Thoracic aorta (tissue), 2 donors: Measurements from ENCODE around the gene PXYLP1. TPM values are rescaled to one million over a fixed set of nuclear protein-coding genes. Genes with fewer than 3 reads are reported as not detected.

ENCODE experiments used
- ATAC-seq: fragments of 150-250 bp; one replicate; pipeline ENCODE4 v1.8.0; 2017; ENCODE audit warnings: low read depth; ENCODE audit not compliant: insufficient number of reproducible peaks, low FRiP score
- DNase-seq: peaks from one replicate; pipeline ENCODE4 v3.0.0-alpha.2; 2020; ENCODE audit warnings: low spot score
- H3K27ac ChIP-seq, 2 donors: fragments of 200-600 bp; sonication (generic); 1 replicate in 1 of 2; 2 replicates in 1 of 2; pipeline ENCODE4 v1.5.1; 2016; ENCODE audit warnings: mild to moderate bottlenecking in 2 of 2, moderate library complexity in 2 of 2
- H3K27me3 ChIP-seq: fragments of 200-600 bp; sonication (generic); replicated peaks from 2 replicates; pipeline ENCODE4 v1.6.0; 2016; ENCODE audit warnings: mild to moderate bottlenecking; ENCODE audit not compliant: insufficient read depth
- H3K36me3 ChIP-seq: fragments of 200-600 bp; sonication (generic); one replicate; pipeline ENCODE4 v1.5.1; 2016
- H3K4me1 ChIP-seq, 2 donors: fragments of 200-600 bp; sonication (generic); 1 replicate in 1 of 2; 2 replicates in 1 of 2; pipeline versions ENCODE4 v1.5.1 to v1.6.0; 2016; ENCODE audit warnings: low read depth in 2 of 2, mild to moderate bottlenecking in 1 of 2; ENCODE audit not compliant: control insufficient read depth in 1 of 2
- H3K4me3 ChIP-seq: fragments of 200-600 bp; sonication (generic); 2 replicates; pipeline ENCODE4 v1.5.1; 2016; ENCODE audit warnings: mild to moderate bottlenecking
- H3K9me3 ChIP-seq: fragments of 200-600 bp; sonication (generic); 2 replicates; pipeline ENCODE4 v1.5.1; 2016
- total RNA-seq, 2 donors: library from RNA; depleted of rRNA; stranded (reverse); fragments of >200 nt; gene quantifications; one replicate each; pipeline versions ENCODE4 v1.1.0 to v1.2.3, GENCODE V29; 2016
- TF ChIP-seq, protein P1 (sequence below): fragments of 200-600 bp; sonication (generic); IDR thresholded peaks from one replicate; pipeline ENCODE4 v1.5.1; 2019; ENCODE audit warnings: antibody characterized with exemption

Gene PXYLP1
- total RNA-seq, 2 donors from 2014 or later, result 15.2 to 23.2 TPM

DNA sequence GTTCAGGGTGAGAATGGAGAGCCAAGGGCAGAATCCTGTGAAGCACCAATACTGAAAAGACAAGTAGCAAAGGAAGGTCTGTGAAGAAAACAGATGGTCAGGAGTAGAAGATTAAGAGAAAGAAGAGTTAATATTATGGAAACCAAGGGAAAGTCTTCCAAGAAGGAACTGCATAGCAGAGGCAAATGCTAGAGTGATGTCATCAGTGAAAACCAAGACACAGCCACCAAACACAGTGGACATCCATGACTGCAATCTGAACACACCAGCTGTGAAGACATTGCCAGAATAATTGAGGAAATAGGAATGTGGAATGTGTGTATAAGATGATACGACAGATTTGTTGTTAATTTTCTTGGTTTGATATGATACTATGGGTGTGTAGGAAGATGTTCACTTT lies 109.9 kb downstream of the PXYLP1 start:
- Histone ChIP-seq H3K4me1 (no peaks in the 10 kb centered on the region), H3K4me3 (no peak overlapping the region), H3K27me3 (no peaks in the 10 kb centered on the region), H3K36me3 (no peaks in the 10 kb centered on the region), H3K9me3 (no peaks in the 10 kb centered on the region), H3K27ac (no peak overlapping the region)
- ATAC-seq (no peak), DNase-seq (no peak)
- TF ChIP-seq, protein P1, sequence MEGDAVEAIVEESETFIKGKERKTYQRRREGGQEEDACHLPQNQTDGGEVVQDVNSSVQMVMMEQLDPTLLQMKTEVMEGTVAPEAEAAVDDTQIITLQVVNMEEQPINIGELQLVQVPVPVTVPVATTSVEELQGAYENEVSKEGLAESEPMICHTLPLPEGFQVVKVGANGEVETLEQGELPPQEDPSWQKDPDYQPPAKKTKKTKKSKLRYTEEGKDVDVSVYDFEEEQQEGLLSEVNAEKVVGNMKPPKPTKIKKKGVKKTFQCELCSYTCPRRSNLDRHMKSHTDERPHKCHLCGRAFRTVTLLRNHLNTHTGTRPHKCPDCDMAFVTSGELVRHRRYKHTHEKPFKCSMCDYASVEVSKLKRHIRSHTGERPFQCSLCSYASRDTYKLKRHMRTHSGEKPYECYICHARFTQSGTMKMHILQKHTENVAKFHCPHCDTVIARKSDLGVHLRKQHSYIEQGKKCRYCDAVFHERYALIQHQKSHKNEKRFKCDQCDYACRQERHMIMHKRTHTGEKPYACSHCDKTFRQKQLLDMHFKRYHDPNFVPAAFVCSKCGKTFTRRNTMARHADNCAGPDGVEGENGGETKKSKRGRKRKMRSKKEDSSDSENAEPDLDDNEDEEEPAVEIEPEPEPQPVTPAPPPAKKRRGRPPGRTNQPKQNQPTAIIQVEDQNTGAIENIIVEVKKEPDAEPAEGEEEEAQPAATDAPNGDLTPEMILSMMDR, result no peak

DNA sequence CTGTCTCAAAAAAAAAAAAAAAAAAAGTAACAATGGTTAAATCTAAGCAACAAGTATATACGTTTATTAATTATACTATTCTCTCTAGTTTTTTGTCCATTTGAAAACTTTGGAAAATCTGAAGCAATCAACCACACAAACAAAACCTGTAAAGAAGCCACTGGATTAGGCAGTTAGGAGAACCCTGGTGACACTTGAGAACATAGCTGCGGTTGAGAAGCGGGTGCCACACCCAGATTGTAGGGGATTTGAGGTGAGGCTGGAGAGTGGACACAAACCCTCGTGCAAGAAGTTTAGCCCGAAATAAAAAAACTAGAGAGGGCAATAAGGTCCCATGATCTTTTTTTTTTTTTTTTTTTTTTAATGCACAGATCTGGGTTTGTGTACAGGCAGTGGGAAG lies 110.8 kb downstream of the PXYLP1 start:
- H3K4me1 ChIP-seq, result no peaks in the 10 kb centered on the region
- H3K9me3 ChIP-seq, result no peaks in the 10 kb centered on the region
- TF ChIP-seq, protein P1, result no peak
- H3K4me3 ChIP-seq, result no peak overlapping the region
- no peak overlapping the region for H3K27ac ChIP-seq
- no peaks in the 10 kb centered on the region for H3K36me3 ChIP-seq
- H3K27me3 ChIP-seq, result no peaks in the 10 kb centered on the region
- ATAC-seq (no peak), DNase-seq (no peak)

DNA sequence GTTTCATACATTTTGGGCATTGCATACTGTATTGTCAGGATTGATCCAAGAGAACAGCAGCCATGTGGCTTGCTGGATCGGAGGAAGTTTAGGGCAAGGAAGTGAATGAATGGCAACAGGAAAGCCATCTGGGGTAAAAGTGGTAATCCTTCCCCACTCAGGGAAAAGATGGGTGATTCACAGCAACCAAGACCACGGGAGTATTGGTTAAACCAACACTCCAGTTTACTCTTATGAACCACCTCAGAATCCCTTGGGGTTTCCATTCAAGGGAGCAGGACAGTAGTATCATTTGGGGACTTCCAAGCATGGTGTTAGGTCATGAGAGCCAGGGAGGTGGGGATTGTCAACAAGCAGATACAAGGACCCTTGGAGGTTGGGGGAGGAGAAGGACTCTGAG lies 111.5 kb downstream of the PXYLP1 start:
- Histone ChIP-seq H3K9me3 (no peaks in the 10 kb centered on the region), H3K27me3 (no peaks in the 10 kb centered on the region), H3K27ac (no peak overlapping the region), H3K36me3 (no peaks in the 10 kb centered on the region), H3K4me3 (no peak overlapping the region), H3K4me1 (no peaks in the 10 kb centered on the region)
- ATAC-seq (no peak), DNase-seq (no peak)
- TF ChIP-seq, protein P1, result no peak

DNA sequence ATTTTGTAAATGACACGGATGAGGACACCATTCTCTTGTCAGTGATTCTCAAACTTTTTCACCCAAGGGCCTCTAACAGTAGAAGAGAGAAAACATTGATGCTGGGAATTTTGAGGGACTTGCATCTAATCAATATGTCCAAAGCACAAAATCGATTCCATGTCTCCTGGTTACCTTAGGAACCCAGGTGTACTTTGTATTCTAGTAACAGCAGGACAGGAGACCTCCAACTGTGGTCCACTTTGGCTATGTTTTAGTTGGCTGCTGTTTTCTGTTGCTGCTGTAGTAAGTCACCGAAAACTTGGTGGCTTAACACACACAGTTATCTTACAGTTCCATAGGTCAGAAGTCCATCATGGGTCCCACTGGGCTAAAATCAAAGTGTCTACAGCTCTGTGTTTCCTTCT lies 112.2 kb downstream of the PXYLP1 start:
- Histone ChIP-seq H3K4me1 (no peaks in the 10 kb centered on the region), H3K4me3 (no peak overlapping the region), H3K27me3 (no peaks in the 10 kb centered on the region), H3K27ac (no peak overlapping the region), H3K36me3 (no peaks in the 10 kb centered on the region), H3K9me3 (no peaks in the 10 kb centered on the region)
- no peak for DNase-seq
- TF ChIP-seq, protein P1, result no peak
- no peak for ATAC-seq

Other genes starting within 250 kb of the PXYLP1 start
- gene SPSB4, start 180.5 kb upstream of the PXYLP1 start, total RNA-seq, result 1 to 10 TPM in 1 of 2 donors, under 1 TPM in 1; 0.41 to 1.1 TPM
- 100 to 1,000 TPM; 169 to 215 TPM for gene ZBTB38, start 136.7 kb downstream of the PXYLP1 start, total RNA-seq